H54 (cell line): Measurements from ENCODE around the gene WDPCP.

ENCODE experiments used
- DNase-seq: peaks from one replicate; pipeline ENCODE4 v3.0.0; 2011; ENCODE audit warnings: low spot score, mixed read lengths; ENCODE audit not compliant: insufficient read length
- FAIRE-seq: peaks from 3 replicates; lab custom pipeline; 2011; peaks lifted over from hg19 to GRCh38; lab: Jason Lieb, UNC
- POLR2A ChIP-seq: IDR thresholded peaks from 2 replicates; pipeline ENCODE4 v1.6.1; 2011; ENCODE audit warnings: low read depth, mild to moderate bottlenecking, low read length

The WDPCP gene

DNA sequence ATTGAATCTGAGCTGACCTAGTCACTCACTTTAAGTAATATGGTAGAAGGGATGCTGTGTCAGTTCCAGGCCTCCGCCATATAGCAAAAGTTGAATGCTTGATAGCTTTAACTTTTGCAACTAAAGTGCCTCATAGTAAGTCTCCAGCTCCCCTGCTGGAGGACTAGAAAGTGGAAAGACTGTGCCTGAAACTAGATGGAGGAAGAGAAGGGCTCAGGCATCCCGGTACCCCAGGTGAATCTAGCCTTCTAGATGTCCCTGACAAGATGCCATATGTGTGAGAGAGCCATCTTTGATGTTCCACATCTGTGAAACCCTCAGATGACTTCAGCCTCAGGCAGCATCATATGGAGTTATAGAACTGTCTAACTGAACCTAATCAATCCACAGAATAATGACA lies 516.6 kb downstream of the WDPCP start:
- DNase-seq (no peak), FAIRE-seq (no peak)
- no peak for TF ChIP-seq POLR2A
